Upper lobe of right lung (tissue), 1 donor: ENCODE measurements around the gene DNM1. TPM values are rescaled to one million over a fixed set of nuclear protein-coding genes. Genes with fewer than 3 reads are reported as not detected.

Experiments
- ATAC-seq: fragments of 200-7000 bp; cut with Tn5 transposase; one replicate; pipeline ENCODE4 v1.9.1; 2020; ENCODE audit warnings: mild to moderate bottlenecking, moderate library complexity
- DNase-seq: peaks from one replicate; pipeline ENCODE4 v3.0.0-alpha.2; 2020
- H3K27ac ChIP-seq: fragments of 200-600 bp; one replicate; pipeline ENCODE4 v1.8.0; 2022
- H3K27me3 ChIP-seq: fragments of 200-600 bp; one replicate; pipeline ENCODE4 v1.8.0; 2022; ENCODE audit warnings: mild to moderate bottlenecking
- H3K36me3 ChIP-seq: fragments of 200-600 bp; one replicate; pipeline ENCODE4 v1.8.0; 2022
- H3K4me1 ChIP-seq: fragments of 200-600 bp; one replicate; pipeline ENCODE4 v1.8.0; 2022
- H3K4me3 ChIP-seq: fragments of 200-600 bp; one replicate; pipeline ENCODE4 v1.8.0; 2022; ENCODE audit warnings: mild to moderate bottlenecking
- H3K9me3 ChIP-seq: fragments of 200-600 bp; one replicate; pipeline ENCODE4 v1.8.0; 2022
- CTCF ChIP-seq: fragments of 200-600 bp; IDR thresholded peaks from one replicate; pipeline ENCODE4 v1.8.0; 2022; ENCODE audit warnings: antibody characterized with exemption
- intact Hi-C: fragments of 100-400 bp; cut with DNase I; formaldehyde crosslinking; loops from one replicate; pipeline ENCODE4 v1.11.0; 2022
- total RNA-seq: library from RNA; stranded (reverse); fragmentation: NEBNext Ultra II Directional; extraction: Animal tissue kit (Norgen Biotek cat#: 25700); gene quantifications from one replicate; pipeline ENCODE4 v1.2.1, GENCODE V29; 2021
- donor health status: DM: no; HTN: yes; CAD: no; lungs with severe emphysema.

DNM1 gene
- total RNA-seq, 1 donor from 2014 or later = 5.2 TPM

- no peak overlapping the region for H3K27ac ChIP-seq
- intact Hi-C loops = no loop called here
- TF ChIP-seq CTCF = no peak
- DNase-seq (no peak), ATAC-seq (no peak)
- no peaks in the 10 kb centered on the region for H3K4me1 ChIP-seq
- H3K27me3 ChIP-seq = no peaks in the 10 kb centered on the region
- H3K4me3 ChIP-seq = no peak overlapping the region
- peaks cover 22% of the 10 kb centered on the region for H3K36me3 ChIP-seq
- H3K9me3 ChIP-seq = no peaks in the 10 kb centered on the region
These were observed 82.0 kb downstream of the DNM1 start for GRCh38 chr9:128285033-128285784.

GRCh38 chr9:128286440-128286839 lies 83.3 kb downstream of the DNM1 start:
- Histone ChIP-seq H3K9me3 (no peaks in the 10 kb centered on the region), H3K27me3 (no peaks in the 10 kb centered on the region), H3K27ac (no peak overlapping the region), H3K4me1 (no peaks in the 10 kb centered on the region), H3K4me3 (no peak overlapping the region), H3K36me3 (peaks cover 22% of the 10 kb centered on the region)
- DNase-seq (no peak), ATAC-seq (no peak)
- no peak for TF ChIP-seq CTCF
- intact Hi-C loops = no loop called here

- H3K9me3 ChIP-seq = no peaks in the 10 kb centered on the region
- no peaks in the 10 kb centered on the region for H3K27me3 ChIP-seq
- TF ChIP-seq CTCF = no peak
- no peak overlapping the region for H3K27ac ChIP-seq
- peaks cover 22% of the 10 kb centered on the region for H3K36me3 ChIP-seq
- H3K4me3 ChIP-seq = no peak overlapping the region
- ATAC-seq = peak; percentile 30
- DNase-seq = no peak
- intact Hi-C loops = no loop called here
- H3K4me1 ChIP-seq = no peaks in the 10 kb centered on the region
These were observed 85.3 kb downstream of the DNM1 start for GRCh38 chr9:128288273-128289004.

GRCh38 chr9:128292009-128292408 lies 88.8 kb downstream of the DNM1 start:
- no peak overlapping the region for H3K27ac ChIP-seq
- intact Hi-C loops = loop anchor here (10.0 kb wide), 1 partner anchor 53 kb away; the partner anchor contains the start of gene SLC27A4

GRCh38 chr9:128293091-128293490 lies 89.9 kb downstream of the DNM1 start:
- Histone ChIP-seq H3K4me1 (peaks cover 6% of the 10 kb centered on the region), H3K27ac (no peak overlapping the region), H3K27me3 (no peaks in the 10 kb centered on the region), H3K36me3 (peaks cover 7% of the 10 kb centered on the region), H3K4me3 (no peak overlapping the region), H3K9me3 (no peaks in the 10 kb centered on the region)
- DNase-seq (no peak), ATAC-seq (no peak)
- TF ChIP-seq CTCF = no peak
- intact Hi-C loops = loop anchor here (10.0 kb wide), 1 partner anchor 52 kb away; the partner anchor contains the start of gene SLC27A4

More at GRCh38 chr9:128292009-128292408, 88.8 kb downstream of the DNM1 start:
- H3K4me3 ChIP-seq = no peak overlapping the region
- no peaks in the 10 kb centered on the region for H3K27me3 ChIP-seq
- DNase-seq = no peak
- peaks cover 7% of the 10 kb centered on the region for H3K36me3 ChIP-seq
- no peak for TF ChIP-seq CTCF
- H3K9me3 ChIP-seq = no peaks in the 10 kb centered on the region
- peaks cover 6% of the 10 kb centered on the region for H3K4me1 ChIP-seq
- no peak for ATAC-seq
